AG10803 (cell line): ENCODE measurements around the gene VPS35.
A peak's percentile ranks its signal among the peaks of the same experiment; 100 is the strongest.
"Not testable (repeated sequence)": the region's sequence is repeated elsewhere in the genome, so short reads cannot be mapped to it uniquely, and the experiment has no call there.

Source experiments
- DNase-seq: peaks from one replicate; pipeline ENCODE4 v3.0.0; 2010; ENCODE audit warnings: low read depth
- H3K4me3 ChIP-seq: 2 replicates; pipeline ENCODE4 v1.5.1; 2011; ENCODE audit warnings: mild to moderate bottlenecking, low read length, control low read depth
- TF ChIP-seq, protein P1 (sequence below): conservative IDR thresholded peaks from 2 replicates; pipeline ENCODE4 v1.5.1; 2011; ENCODE audit warnings: mild to moderate bottlenecking, low read length, control low read depth, inconsistent platforms

The VPS35 gene

DNA sequence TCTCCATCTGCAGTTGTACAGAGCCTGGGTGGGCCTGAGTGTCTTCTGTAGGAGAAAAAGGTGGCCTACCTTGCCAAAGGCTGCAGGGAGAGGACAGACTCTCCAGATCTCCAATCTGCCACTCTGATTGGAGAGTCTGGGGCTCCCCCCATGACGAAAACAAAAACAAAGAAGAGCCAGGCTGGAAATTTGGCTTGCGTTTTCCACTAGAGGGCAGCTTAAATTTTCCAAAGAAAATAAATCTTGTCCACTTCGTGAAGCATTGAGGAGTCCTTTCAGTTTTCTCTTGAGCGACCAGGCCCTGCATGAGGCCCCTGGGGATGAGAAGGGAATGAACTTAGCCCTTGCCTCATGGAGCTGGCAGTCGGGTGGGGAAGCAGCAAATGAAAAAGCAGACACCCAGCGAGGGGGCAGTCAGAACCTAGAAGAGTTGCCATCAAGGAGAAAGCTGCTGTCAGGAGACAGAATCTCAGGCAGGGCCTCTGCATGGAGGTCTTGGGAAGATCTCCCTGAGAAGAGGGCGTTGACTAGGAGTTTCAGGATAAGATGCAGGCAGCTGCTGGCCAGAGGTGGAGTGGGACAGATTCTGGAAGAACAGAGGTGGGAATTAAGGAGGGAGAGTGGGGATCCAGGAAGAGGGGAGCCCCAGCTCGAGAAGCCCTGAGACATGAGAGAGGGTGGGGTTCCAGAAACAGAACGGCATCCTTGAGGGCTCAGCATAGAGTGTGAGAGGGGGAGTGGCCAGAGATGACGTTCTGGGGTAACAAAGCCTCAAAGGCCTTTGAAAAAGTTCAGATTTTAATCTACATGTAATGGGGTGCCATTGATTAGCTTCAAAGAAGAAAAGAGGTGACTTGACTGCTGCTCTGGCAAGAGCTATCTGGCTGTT lies 59.4 kb downstream of the VPS35 start:
- TF ChIP-seq, protein P1, sequence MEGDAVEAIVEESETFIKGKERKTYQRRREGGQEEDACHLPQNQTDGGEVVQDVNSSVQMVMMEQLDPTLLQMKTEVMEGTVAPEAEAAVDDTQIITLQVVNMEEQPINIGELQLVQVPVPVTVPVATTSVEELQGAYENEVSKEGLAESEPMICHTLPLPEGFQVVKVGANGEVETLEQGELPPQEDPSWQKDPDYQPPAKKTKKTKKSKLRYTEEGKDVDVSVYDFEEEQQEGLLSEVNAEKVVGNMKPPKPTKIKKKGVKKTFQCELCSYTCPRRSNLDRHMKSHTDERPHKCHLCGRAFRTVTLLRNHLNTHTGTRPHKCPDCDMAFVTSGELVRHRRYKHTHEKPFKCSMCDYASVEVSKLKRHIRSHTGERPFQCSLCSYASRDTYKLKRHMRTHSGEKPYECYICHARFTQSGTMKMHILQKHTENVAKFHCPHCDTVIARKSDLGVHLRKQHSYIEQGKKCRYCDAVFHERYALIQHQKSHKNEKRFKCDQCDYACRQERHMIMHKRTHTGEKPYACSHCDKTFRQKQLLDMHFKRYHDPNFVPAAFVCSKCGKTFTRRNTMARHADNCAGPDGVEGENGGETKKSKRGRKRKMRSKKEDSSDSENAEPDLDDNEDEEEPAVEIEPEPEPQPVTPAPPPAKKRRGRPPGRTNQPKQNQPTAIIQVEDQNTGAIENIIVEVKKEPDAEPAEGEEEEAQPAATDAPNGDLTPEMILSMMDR = peak; percentile 58
- DNase-seq = peak; percentile 57
- H3K4me3 ChIP-seq = peak overlapping the region; percentile 26

DNA sequence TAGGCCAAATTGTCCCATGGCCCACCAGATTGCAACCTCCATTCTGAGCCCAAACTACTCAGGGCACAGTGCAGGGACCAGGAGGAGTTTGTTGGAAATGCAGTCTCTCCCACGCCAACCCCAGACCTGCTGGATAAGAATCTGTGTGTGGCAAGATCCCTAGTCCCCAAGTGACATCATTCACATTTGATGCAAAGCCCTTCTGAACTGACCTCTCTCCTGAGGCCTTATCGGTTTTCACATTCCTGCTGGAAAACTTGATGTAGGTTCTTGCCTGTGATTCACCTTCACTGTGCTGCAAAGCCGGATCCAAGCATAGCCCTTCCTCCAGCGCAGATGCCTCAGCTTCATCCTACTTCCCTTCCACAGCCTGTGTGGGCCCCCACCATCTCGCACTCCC lies 61.2 kb downstream of the VPS35 start:
- TF ChIP-seq, protein P1 = no peak
- no peak overlapping the region for H3K4me3 ChIP-seq
- DNase-seq = no peak

DNA sequence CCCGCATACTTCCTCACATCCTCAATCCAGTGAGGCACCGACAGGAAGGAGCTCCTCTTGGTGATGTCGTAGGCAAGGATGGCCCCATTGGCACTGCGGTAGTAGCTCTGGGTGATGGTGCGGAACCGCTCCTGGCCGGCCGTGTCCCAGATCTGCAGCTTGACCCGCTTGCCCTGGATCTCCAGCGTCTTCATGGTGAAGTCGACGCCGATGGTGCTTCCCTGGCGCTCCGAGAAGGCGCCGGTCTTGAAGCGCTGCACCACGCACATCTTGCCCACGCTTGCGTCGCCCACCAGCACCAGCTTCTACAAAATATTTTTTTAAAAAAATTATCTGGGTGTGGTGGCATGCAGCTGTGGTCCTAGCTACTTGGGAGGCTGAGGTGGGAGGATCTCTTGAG lies 62.3 kb downstream of the VPS35 start:
- DNase-seq, H3K4me3 ChIP-seq: not testable (repeated sequence)

DNA sequence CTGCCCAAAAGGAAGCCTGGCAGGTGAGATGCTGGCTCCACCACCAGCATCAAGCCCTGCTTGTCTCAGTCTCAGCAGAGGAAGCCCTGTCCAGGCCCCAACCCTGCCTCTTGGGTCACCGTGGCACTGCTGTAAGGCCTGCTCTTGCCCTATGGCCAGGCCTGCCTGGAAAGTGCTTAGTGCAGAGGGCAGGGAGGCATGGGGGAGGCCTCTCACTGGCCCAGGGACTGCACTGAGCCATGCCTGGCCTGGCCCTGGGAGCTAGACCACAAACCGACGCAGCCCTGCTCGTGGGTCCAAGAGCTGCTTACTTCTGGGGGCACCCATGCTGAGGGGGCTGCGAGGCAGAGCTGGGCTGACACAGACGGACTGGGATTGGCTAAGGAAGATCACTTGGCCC lies 64.1 kb downstream of the VPS35 start:
- DNase-seq, H3K4me3 ChIP-seq: not testable (repeated sequence)

DNA sequence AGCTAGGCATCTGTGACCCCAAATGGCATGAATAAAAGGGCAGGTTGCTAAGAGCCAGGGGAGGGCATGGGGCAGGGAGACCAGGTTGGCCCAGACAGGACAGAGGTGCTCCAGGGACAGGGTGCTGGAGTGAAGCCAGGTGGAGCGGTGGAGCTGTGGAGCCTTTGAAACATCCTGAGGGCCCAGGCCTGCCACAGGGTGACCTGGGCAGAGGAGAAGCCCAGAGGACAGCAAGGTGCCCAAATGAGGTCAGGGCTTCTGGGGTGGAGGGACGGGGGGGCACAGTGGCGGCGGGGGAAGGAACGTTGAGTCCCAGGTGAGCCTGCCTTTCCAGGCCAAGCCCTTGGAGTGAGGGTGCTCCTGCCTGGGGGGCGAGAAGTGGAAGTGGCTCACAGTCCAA lies 65.3 kb downstream of the VPS35 start:
- DNase-seq, H3K4me3 ChIP-seq: not testable (repeated sequence)

DNA sequence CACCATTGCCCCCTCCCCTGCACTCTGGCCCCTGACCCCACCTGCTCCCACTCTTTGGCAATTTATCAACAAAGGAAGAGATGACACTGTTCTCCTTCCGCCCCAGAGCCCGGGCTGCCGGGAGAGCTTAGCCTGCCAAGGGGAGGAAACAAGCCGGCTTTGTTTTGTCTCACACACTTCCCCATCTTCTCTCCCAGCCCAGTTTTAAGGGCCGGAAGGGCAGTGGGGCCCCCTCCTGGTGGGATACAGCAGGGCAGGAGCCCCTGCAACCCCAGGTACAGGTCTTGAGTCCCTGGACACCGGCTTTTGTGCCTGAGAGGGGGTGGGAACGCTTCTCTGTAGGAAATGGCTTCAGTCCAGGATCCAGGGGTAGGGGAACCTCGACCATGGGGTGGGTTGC lies 65.7 kb downstream of the VPS35 start:
- DNase-seq, H3K4me3 ChIP-seq: not testable (repeated sequence)

DNA sequence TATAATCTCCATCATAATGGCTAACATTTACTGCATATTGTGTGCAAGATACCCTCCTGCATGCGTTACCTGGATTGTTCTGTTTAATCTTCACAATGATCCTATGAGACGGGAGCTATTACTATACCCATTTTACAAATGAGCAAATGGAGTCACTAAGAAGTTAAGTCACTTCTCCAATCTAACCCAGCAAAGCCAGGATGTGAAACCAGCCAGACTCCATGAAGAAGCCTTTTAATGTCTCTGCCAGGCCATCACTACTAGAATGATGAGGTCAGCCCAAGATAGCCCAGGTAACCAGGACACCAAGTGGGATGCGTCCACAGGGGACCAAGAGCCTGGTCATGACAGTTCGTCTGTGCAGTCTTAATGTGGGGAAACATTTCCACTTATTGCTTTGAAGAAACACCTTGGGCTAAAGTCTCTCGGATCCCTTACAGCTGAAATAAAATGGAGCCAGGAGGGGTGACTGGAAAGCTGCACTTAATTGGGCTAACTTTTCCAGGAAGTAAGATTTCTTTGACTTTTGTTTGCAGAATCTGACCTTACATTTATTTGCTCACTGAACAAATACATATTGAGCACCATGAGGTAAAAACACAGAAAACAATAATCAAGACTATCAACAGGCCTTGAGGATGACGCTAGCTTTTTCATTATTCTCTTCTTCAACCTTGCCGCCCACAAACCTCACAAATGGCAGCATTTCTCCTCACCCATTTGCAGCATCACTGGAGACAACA lies 66.9 kb downstream of the VPS35 start:
- TF ChIP-seq, protein P1 = no peak
- H3K4me3 ChIP-seq = no peak overlapping the region
- no peak for DNase-seq

DNA sequence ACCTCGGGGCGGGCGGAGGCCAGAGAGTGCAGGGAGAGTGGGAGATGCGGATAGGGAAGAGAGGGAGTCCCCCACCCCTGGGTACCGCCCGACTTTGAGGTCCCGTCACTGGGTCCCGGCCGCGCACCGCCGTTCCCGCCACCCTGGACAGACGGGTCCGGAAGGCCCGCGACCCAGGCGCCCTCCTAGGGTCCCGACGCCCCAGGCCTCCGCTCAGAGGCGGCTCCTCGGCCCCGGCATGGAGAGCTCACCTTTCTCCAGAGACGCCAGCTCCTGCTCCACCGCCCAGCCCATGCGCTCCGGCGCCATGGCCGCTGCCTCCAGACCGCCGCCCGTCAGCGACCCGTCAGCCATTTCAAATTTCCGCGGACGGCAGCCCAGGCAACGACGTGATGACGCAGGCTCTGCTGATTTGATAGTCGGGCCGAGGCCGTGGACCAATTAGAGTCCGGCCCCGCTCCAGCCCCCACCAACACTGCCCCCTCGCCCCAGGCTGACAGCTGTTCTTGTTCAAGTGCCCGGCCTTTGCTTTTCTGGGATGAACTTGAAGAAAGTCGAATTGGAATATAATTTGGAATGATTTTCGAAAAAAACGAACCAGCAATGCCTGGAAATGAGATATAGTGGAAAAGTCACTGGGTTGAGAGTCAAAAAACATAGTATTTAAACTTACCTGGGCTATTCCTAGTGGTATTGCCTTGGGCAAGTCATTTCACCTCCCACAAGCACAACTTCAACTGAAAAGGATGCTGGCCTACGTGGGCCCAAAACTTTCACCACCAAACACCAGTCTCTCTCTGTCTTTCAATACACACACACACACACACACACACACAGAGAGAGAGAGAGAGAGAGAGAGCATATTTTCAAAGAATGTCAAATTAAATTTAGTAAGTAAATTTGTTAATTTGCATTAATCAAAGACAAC lies 67.7 kb downstream of the VPS35 start, which contains the start of gene SHCBP1:
SHCBP1 (minus strand) TSS at position 374 of the 928 bp plus-strand sequence; CDS start at position 354, 20 bp downstream.
- TF ChIP-seq, protein P1 = no peak
- H3K4me3 ChIP-seq = peak within 1 kb of the TSS; percentile 83
- peak; percentile 82 for DNase-seq
